Measurements from ENCODE around the gene TUBAL3.
"Not testable (repeated sequence)": the region's sequence is repeated elsewhere in the genome, so short reads cannot be mapped to it uniquely, and the experiment has no call there.

Gene TUBAL3

GRCh38 chr10:5419466-5420094, 15.0 kb upstream of the TUBAL3 start:
- Histone ChIP-seq H3K4me1 (ENCODE audit: control insufficient read depth, insufficient read depth, low read length) (peaks cover 8% of the 10 kb centered on the region), H3K4me2 (ENCODE audit: low read length) (no peak overlapping the region), H3K9me3 (replicated peaks; ENCODE audit: low read length) (no peaks in the 10 kb centered on the region), H3K9ac (ENCODE audit: low read depth, low read length) (no peak overlapping the region), H3K36me3 (ENCODE audit: insufficient read depth, low read length) (no peaks in the 10 kb centered on the region), H3K27me3 (ENCODE audit: control insufficient read depth, insufficient read depth, low read length) (no peaks in the 10 kb centered on the region), H3K4me3 (ENCODE audit: low read length) (no peak overlapping the region)

- Histone ChIP-seq H3K4me2 (ENCODE audit: low read length) (no peak overlapping the region), H3K9ac (ENCODE audit: low read depth, low read length) (no peak overlapping the region), H3K9me3 (replicated peaks; ENCODE audit: low read length) (no peaks in the 10 kb centered on the region), H3K36me3 (ENCODE audit: insufficient read depth, low read length) (no peaks in the 10 kb centered on the region), H3K4me3 (ENCODE audit: low read length) (no peak overlapping the region), H3K4me1 (ENCODE audit: control insufficient read depth, insufficient read depth, low read length) (peaks cover 9% of the 10 kb centered on the region), H3K27me3 (ENCODE audit: control insufficient read depth, insufficient read depth, low read length) (no peaks in the 10 kb centered on the region)
These were observed 14.0 kb upstream of the TUBAL3 start for GRCh38 chr10:5418584-5418983.

- peak overlapping the region; percentile 58 for H3K4me2 ChIP-seq (ENCODE audit: low read length)
- no peak overlapping the region for H3K4me3 ChIP-seq (ENCODE audit: low read length)
- peaks cover 15% of the 10 kb centered on the region for H3K4me1 ChIP-seq (ENCODE audit: control insufficient read depth, insufficient read depth, low read length)
- H3K9me3 ChIP-seq (replicated peaks; ENCODE audit: low read length): no peaks in the 10 kb centered on the region
- no peaks in the 10 kb centered on the region for H3K36me3 ChIP-seq (ENCODE audit: insufficient read depth, low read length)
- H3K27me3 ChIP-seq (ENCODE audit: control insufficient read depth, insufficient read depth, low read length): no peaks in the 10 kb centered on the region
- no peak overlapping the region for H3K9ac ChIP-seq (ENCODE audit: low read depth, low read length)
These were observed 12.4 kb upstream of the TUBAL3 start for GRCh38 chr10:5416981-5417380.

GRCh38 chr10:5413012-5413938, 8.6 kb upstream of the TUBAL3 start:
- Histone ChIP-seq H3K9me3 (replicated peaks; ENCODE audit: low read length) (no peaks in the 10 kb centered on the region), H3K4me1 (ENCODE audit: control insufficient read depth, insufficient read depth, low read length) (peaks cover 17% of the 10 kb centered on the region), H3K27me3 (ENCODE audit: control insufficient read depth, insufficient read depth, low read length) (peaks cover 4% of the 10 kb centered on the region), H3K4me3 (ENCODE audit: low read length) (peak overlapping the region; percentile 94), H3K4me2 (ENCODE audit: low read length) (peak overlapping the region; percentile 81), H3K36me3 (ENCODE audit: insufficient read depth, low read length) (no peaks in the 10 kb centered on the region), H3K9ac (ENCODE audit: low read depth, low read length) (peak overlapping the region; percentile 63)

DNA sequence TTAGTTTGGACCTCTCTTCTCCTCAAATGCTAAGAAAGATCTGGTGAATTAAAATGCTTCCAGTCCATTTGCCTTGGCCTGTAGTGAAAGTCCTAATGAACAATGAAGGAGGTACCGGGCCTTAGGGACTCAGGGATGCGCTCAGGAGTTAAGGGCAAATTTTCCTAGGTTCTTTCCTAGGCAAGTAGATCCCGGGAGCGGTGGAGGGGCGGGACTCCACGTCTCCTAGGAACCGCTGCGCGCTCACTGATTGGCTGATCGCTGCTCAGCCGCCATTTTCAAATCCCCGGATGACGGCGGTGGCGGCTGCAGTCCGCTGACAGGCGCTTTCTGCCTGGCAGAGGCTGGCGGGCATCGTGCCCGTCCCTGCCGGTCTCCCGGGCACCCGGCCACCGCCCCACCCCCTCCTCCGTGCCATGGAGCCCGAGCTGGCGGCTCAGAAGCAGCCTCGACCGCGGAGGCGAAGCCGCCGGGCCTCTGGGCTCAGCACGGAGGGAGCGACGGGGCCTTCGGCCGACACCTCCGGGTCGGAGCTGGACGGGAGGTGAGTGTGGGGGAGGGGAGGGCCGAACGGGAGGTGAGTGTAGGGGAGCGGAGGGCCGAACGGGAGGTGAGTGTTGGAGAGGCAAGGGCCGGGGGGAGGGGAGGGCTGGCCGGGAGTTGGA, 7.8 kb upstream of the TUBAL3 start, which contains the start of gene NET1:
TSS of gene NET1 (plus strand) at position 281 of the 665 bp plus-strand sequence. CDS start at position 417, 136 bp downstream.
- Histone ChIP-seq H3K4me1 (ENCODE audit: control insufficient read depth, insufficient read depth, low read length) (peaks cover 17% of the 10 kb centered on the region), H3K9me3 (replicated peaks; ENCODE audit: low read length) (no peaks in the 10 kb centered on the region), H3K9ac (ENCODE audit: low read depth, low read length) (peak within 1 kb of the TSS; percentile 83), H3K4me3 (ENCODE audit: low read length) (peak within 1 kb of the TSS; percentile 94), H3K4me2 (ENCODE audit: low read length) (peak within 1 kb of the TSS; percentile 81), H3K27me3 (ENCODE audit: control insufficient read depth, insufficient read depth, low read length) (peaks cover 4% of the 10 kb centered on the region), H3K36me3 (ENCODE audit: insufficient read depth, low read length) (no peaks in the 10 kb centered on the region)

DNA sequence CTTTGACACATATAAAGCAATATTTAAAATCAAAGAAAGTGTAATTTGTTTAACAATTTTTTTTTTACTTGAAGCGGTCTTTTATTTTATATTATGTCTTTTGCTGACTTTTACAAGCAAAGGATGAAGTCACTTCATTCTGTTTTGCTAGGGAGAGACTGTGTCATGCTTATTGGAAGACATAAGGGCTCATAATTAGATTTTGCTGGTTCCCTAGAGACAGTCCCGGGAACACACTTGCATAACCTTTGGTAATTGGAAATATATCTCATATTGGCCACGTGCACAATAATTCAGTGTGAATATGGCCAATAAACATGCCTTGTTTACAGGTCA, 7.3 kb upstream of the TUBAL3 start:
- H3K36me3 ChIP-seq (ENCODE audit: insufficient read depth, low read length): no peaks in the 10 kb centered on the region
- peak overlapping the region; percentile 83 for H3K9ac ChIP-seq (ENCODE audit: low read depth, low read length)
- H3K4me1 ChIP-seq (ENCODE audit: control insufficient read depth, insufficient read depth, low read length): peaks cover 14% of the 10 kb centered on the region
- no peaks in the 10 kb centered on the region for H3K9me3 ChIP-seq (replicated peaks; ENCODE audit: low read length)
- peak overlapping the region; percentile 81 for H3K4me2 ChIP-seq (ENCODE audit: low read length)
- peak overlapping the region; percentile 94 for H3K4me3 ChIP-seq (ENCODE audit: low read length)
- peaks cover 4% of the 10 kb centered on the region for H3K27me3 ChIP-seq (ENCODE audit: control insufficient read depth, insufficient read depth, low read length)

DNA sequence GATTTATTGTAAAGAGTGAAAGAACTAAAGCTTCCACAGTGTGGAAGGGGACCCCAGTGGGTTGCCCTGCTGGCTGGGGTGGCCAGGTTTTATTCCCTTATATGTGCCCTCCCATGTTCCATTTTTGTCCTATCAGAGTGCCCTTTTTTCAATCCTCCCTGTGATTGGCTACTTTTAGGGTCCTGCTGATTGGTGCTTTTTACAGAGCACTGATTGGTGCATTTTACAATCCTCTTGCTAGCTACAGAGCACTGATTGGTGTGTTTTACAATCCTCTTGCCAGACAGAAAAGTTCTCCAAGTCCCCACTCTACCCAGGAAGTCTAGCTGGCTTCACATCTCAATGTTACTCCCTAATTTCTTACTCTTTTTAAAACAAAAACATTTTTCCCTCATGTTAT, 6.2 kb upstream of the TUBAL3 start:
- not testable (repeated sequence) for H3K4me1 ChIP-seq (ENCODE audit: control insufficient read depth, insufficient read depth, low read length); H3K27me3 ChIP-seq (ENCODE audit: control insufficient read depth, insufficient read depth, low read length); H3K9me3 ChIP-seq (replicated peaks; ENCODE audit: low read length); H3K9ac ChIP-seq (ENCODE audit: low read depth, low read length); H3K4me2 ChIP-seq (ENCODE audit: low read length); H3K4me3 ChIP-seq (ENCODE audit: low read length); H3K36me3 ChIP-seq (ENCODE audit: insufficient read depth, low read length)

GRCh38 chr10:5406918-5407317, 2.3 kb upstream of the TUBAL3 start:
- Histone ChIP-seq H3K4me1 (ENCODE audit: control insufficient read depth, insufficient read depth, low read length) (peaks cover 2% of the 10 kb centered on the region), H3K4me3 (ENCODE audit: low read length) (no peak overlapping the region), H3K36me3 (ENCODE audit: insufficient read depth, low read length) (no peaks in the 10 kb centered on the region), H3K9ac (ENCODE audit: low read depth, low read length) (no peak overlapping the region), H3K9me3 (replicated peaks; ENCODE audit: low read length) (no peaks in the 10 kb centered on the region), H3K27me3 (ENCODE audit: control insufficient read depth, insufficient read depth, low read length) (peaks cover 9% of the 10 kb centered on the region), H3K4me2 (ENCODE audit: low read length) (no peak overlapping the region)

DNA sequence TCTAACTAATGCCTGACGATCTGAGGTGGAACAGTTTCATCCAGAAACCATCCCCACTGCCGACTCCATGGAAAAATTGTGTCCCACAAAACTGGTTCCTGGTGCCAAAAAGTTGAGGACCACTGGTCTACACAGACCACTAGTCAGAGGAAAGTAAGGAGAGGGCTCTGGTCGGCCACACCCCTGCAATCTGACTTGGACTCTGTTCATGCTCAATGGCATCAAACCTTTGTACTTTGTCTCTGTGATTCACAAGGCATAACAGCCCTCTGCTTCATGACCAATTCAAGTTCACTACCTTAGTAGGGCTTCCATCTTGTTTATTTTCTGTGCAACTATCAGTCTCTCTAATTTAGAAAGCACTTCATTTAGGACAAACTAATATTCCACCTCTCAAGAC, 1.8 kb downstream of the TUBAL3 start:
- Histone ChIP-seq H3K9ac (ENCODE audit: low read depth, low read length) (no peak overlapping the region), H3K4me1 (ENCODE audit: control insufficient read depth, insufficient read depth, low read length) (no peaks in the 10 kb centered on the region), H3K4me3 (ENCODE audit: low read length) (no peak overlapping the region), H3K4me2 (ENCODE audit: low read length) (no peak overlapping the region), H3K36me3 (ENCODE audit: insufficient read depth, low read length) (no peaks in the 10 kb centered on the region), H3K27me3 (ENCODE audit: control insufficient read depth, insufficient read depth, low read length) (peaks cover 16% of the 10 kb centered on the region), H3K9me3 (replicated peaks; ENCODE audit: low read length) (no peaks in the 10 kb centered on the region)

DNA sequence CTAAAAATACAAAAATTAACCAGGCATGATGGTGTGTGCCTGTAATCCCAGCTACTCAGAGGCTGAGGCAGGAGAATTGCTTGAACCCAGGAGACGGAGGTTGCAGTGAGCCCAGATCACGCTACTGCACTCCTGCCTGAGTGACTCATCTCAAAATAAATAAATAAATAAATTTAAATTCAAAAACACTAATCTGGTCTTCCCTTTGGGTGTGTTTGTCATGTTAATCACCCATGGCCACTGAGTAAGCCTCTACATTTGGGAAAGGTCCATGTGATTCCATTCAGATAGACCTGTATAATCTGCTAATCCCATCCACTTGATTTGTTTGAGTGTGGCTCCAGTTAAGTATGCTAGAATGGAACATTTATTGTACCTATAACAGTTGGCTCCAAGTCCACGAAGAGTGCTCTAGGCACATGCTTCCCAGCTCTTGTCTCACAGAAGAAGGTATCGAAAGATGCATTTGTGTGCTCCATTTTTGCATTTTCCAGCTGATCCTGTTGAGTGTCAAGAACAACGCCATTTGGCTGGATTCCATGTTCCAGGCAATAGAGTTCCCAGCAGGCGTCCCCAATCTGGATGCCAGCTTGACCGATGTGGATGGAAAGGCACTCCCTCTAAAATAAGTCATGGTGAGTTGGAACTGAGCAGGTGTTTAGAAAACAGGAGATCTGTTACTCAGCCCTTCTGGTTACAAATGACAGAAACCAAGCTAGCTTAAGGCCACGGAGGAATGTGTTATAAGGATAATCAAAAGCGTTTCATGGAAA, 4.0 kb downstream of the TUBAL3 start:
- Histone ChIP-seq H3K4me3 (ENCODE audit: low read length) (no peak overlapping the region), H3K9me3 (replicated peaks; ENCODE audit: low read length) (no peaks in the 10 kb centered on the region), H3K4me1 (ENCODE audit: control insufficient read depth, insufficient read depth, low read length) (no peaks in the 10 kb centered on the region), H3K27me3 (ENCODE audit: control insufficient read depth, insufficient read depth, low read length) (peaks cover 28% of the 10 kb centered on the region), H3K9ac (ENCODE audit: low read depth, low read length) (no peak overlapping the region), H3K4me2 (ENCODE audit: low read length) (no peak overlapping the region), H3K36me3 (ENCODE audit: insufficient read depth, low read length) (no peaks in the 10 kb centered on the region)

DNA sequence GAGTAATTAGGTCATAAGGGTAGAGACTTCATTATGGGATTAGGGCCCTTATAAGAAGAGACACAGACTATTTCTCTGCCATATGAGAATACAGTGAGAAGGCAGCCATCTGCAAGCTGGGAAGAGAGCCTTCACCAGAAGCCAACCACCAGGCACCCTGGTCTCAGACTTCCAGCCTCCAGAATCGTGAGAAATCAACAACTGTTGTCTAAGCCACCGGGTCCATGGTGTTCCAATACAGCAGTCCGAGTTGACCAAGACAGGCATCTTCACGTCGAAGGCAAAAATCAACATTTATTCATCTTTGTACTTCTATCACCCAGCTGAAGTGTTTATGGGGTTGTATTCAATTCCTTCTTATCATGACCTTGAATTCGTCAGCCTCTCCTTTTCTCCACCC, 5.3 kb downstream of the TUBAL3 start:
- Histone ChIP-seq H3K4me1 (ENCODE audit: control insufficient read depth, insufficient read depth, low read length) (no peaks in the 10 kb centered on the region), H3K4me3 (ENCODE audit: low read length) (no peak overlapping the region), H3K9me3 (replicated peaks; ENCODE audit: low read length) (no peaks in the 10 kb centered on the region), H3K27me3 (ENCODE audit: control insufficient read depth, insufficient read depth, low read length) (peaks cover 28% of the 10 kb centered on the region), H3K4me2 (ENCODE audit: low read length) (no peak overlapping the region), H3K36me3 (ENCODE audit: insufficient read depth, low read length) (no peaks in the 10 kb centered on the region), H3K9ac (ENCODE audit: low read depth, low read length) (no peak overlapping the region)

Measured in skeletal muscle satellite cell (primary cell).